GM12878 (cell line): ENCODE results near the gene NOS3.

Experiments used
- ASH2L ChIP-seq: fragments of 300-600, 200-600 bp; sonication (generic); IDR thresholded peaks from 2 replicates; pipeline ENCODE4 v1.6.1; 2017; ENCODE audit warnings: low read depth, mild to moderate bottlenecking, borderline replicate concordance
- ATF7 ChIP-seq: fragments of 450-650 bp; IDR thresholded peaks from 2 replicates; pipeline ENCODE4 v1.6.1; 2016; ENCODE audit warnings: low read depth, mild to moderate bottlenecking
- BCL11A ChIP-seq: IDR thresholded peaks from 2 replicates; pipeline ENCODE4 v1.6.1; 2011; ENCODE audit warnings: low read depth, low read length
- CTCF ChIP-seq, 3 experiments: IDR thresholded peaks in 2 of 3; conservative IDR thresholded peaks in 1 of 3; 2 replicates each; pipeline ENCODE4 v1.5.1; 2011; ENCODE audit warnings: low read depth in 3 of 3, low read length in 3 of 3, mild to moderate bottlenecking in 3 of 3, control low read depth in 2 of 3, moderate library complexity in 2 of 3, inconsistent platforms in 1 of 3, mixed read lengths in 1 of 3; ENCODE audit not compliant: control insufficient read depth in 2 of 3, insufficient read depth in 1 of 3; ENCODE audit errors: extremely low read depth in 1 of 3
- E2F4 ChIP-seq: IDR thresholded peaks from 2 replicates; pipeline ENCODE4 v1.6.1; 2012; ENCODE audit warnings: low read depth, low read length, improper control_type of control experiment
- HDAC2 ChIP-seq: fragments of 200-600 bp; sonication (generic); IDR thresholded peaks from 2 replicates; pipeline ENCODE4 v1.6.1; 2017
- MAX ChIP-seq: IDR thresholded peaks from 2 replicates; pipeline ENCODE4 v1.6.1; 2012; ENCODE audit warnings: low read depth, low read length, improper control_type of control experiment
- NFIC ChIP-seq: IDR thresholded peaks from 2 replicates; pipeline ENCODE4 v1.6.1; 2012; ENCODE audit warnings: low read depth, mild to moderate bottlenecking, inconsistent platforms, low read length, moderate library complexity
- POLR2A ChIP-seq: IDR thresholded peaks from 2 replicates; pipeline ENCODE4 v1.6.1; 2011; ENCODE audit warnings: low read depth, mild to moderate bottlenecking, low read length
- POLR2AphosphoS5 ChIP-seq: IDR thresholded peaks from 2 replicates; pipeline ENCODE4 v1.6.1; 2011; ENCODE audit warnings: mild to moderate bottlenecking, low read length, inconsistent platforms
- SMC3 ChIP-seq: IDR thresholded peaks from 2 replicates; pipeline ENCODE4 v1.6.1; 2011; ENCODE audit warnings: low read length, improper control_type of control experiment, borderline replicate concordance
- TBL1XR1 ChIP-seq: IDR thresholded peaks from 2 replicates; pipeline ENCODE4 v1.6.1; 2012; ENCODE audit warnings: low read depth, low read length, improper control_type of control experiment

- TF ChIP-seq ASH2L (no peak), CTCF (IDR thresholded peaks at IDR 0.05 in 2 of 3, conservative IDR thresholded peaks at IDR 0.05 in 1 of 3; ENCODE audit: control insufficient read depth in 2 of 3, extremely low read depth in 1 of 3, insufficient read depth in 1 of 3, low read depth in 3 of 3, low read length in 3 of 3) (no peak), POLR2AphosphoS5 (no peak), NFIC (no peak), ATF7 (no peak), SMC3 (no peak), POLR2A (no peak), BCL11A (no peak), E2F4 (no peak), TBL1XR1 (no peak), MAX (no peak), HDAC2 (no peak)
These were observed 20.2 kb downstream of the NOS3 start for GRCh38 chr7:151011097-151011409.
